Measurements from ENCODE around the gene SOST. TPM values are rescaled to one million over a fixed set of nuclear protein-coding genes. Genes with fewer than 3 reads are reported as not detected.

Gene SOST
- total RNA-seq, 3 donors from 2014 or later (not counting 1 experiment from before 2014, with no cell fraction given), result not detected

DNA sequence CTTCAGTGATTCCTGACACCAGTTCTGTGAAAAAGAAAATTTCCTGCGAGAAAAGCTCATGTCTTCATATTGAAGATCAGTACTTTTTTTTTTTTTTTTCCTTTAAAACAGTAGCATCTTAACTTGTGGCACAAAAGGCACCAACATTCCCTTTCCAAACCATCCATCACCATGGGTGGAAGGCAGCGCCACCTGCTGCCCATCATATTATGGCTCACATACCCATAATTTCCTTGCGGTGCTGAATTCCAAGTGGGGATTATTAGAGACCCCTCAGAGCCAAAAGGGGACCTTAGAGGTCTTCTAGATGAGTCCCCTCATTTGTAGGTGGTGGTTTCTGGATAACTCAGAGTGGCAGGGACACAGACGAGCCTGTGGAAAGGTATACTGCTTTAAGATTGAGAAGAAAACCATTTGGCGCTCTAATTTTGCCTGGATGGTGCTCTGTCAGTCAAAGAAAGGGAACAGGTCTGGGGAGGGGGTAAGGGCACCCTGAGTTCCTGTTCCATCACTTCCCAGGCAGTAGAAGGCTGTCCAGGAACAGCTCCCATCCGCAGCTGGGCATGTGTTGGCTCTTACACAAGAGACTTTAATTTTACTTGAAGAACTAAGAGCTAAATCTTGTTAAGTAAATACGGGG lies 7.9 kb upstream of the SOST start:
- Histone ChIP-seq H3K9me3 (ENCODE audit: control insufficient read depth, insufficient read depth, low read length) (no peaks in the 10 kb centered on the region), H3K4me3 (ENCODE audit: low read length) (no peak overlapping the region), H3K36me3 (ENCODE audit: control insufficient read depth, insufficient read depth, low read length) (no peaks in the 10 kb centered on the region), H3K4me1 (ENCODE audit: control insufficient read depth, insufficient read depth, low read length) (no peaks in the 10 kb centered on the region), H3K27me3 (ENCODE audit: control insufficient read depth, insufficient read depth, low read length) (no peaks in the 10 kb centered on the region), H3K27ac (ENCODE audit: low read length) (no peak overlapping the region)
- intact Hi-C loops (cut with micrococcal nuclease), result no loop called here
- H3K9me3 Mint-ChIP-seq, result no peaks in the 10 kb centered on the region
- ATAC-seq (peak in 1 of 3 donors; percentile 43), DNase-seq (peak; percentile 39 to 78)
- TF ChIP-seq, protein P1, sequence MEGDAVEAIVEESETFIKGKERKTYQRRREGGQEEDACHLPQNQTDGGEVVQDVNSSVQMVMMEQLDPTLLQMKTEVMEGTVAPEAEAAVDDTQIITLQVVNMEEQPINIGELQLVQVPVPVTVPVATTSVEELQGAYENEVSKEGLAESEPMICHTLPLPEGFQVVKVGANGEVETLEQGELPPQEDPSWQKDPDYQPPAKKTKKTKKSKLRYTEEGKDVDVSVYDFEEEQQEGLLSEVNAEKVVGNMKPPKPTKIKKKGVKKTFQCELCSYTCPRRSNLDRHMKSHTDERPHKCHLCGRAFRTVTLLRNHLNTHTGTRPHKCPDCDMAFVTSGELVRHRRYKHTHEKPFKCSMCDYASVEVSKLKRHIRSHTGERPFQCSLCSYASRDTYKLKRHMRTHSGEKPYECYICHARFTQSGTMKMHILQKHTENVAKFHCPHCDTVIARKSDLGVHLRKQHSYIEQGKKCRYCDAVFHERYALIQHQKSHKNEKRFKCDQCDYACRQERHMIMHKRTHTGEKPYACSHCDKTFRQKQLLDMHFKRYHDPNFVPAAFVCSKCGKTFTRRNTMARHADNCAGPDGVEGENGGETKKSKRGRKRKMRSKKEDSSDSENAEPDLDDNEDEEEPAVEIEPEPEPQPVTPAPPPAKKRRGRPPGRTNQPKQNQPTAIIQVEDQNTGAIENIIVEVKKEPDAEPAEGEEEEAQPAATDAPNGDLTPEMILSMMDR (IDR thresholded peaks at IDR 0.05), result peak; percentile 82
- H3K4me1 Mint-ChIP-seq, result no peaks in the 10 kb centered on the region
- WGBS (ENCODE audit: insufficient coverage), result 68% methylated on average over 6 of the region's 7 CpGs
- no peak overlapping the region for H3K27ac Mint-ChIP-seq
- H3K4me3 Mint-ChIP-seq, result no peak overlapping the region
- peaks cover 7 to 10% of the 10 kb centered on the region in 2 donors for H3K27me3 Mint-ChIP-seq (ENCODE audit: low read depth in 2 of 2)
- H3K36me3 Mint-ChIP-seq, result no peaks in the 10 kb centered on the region

DNA sequence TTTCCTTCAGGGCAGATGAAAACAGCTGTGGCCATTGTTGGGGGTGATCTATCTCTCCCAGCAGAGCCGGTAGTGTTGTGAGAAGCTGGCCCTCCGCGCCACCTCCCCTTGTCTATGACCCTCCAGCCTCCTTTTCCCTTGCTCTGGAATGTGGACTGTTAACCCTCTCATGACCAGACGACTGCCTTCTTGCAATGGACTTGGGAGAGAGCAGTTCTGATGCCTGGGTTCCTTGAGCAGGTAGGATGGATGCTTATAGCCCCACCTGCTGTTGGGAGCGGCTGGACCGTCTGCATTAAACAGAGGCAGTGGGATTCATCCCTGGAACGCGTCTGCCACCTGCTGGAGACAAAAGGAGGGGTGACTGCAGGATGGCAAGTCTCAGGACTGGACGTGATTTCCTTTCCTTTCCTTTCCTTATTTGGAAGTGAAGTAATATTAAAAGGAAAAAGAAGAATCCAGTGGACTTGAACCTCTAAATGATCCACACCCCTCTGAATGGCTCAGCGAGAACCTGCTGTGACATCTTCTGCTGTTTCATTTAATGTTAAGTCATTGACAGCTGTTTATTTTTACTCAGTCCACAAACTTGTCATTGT lies 1.8 kb upstream of the SOST start:
- Histone ChIP-seq H3K4me1 (ENCODE audit: control insufficient read depth, insufficient read depth, low read length) (peaks cover 34% of the 10 kb centered on the region), H3K9me3 (ENCODE audit: control insufficient read depth, insufficient read depth, low read length) (no peaks in the 10 kb centered on the region), H3K36me3 (ENCODE audit: control insufficient read depth, insufficient read depth, low read length) (no peaks in the 10 kb centered on the region), H3K4me3 (ENCODE audit: low read length) (no peak overlapping the region), H3K27me3 (ENCODE audit: control insufficient read depth, insufficient read depth, low read length) (peaks cover 31% of the 10 kb centered on the region), H3K27ac (ENCODE audit: low read length) (no peak overlapping the region)
- intact Hi-C loops (cut with micrococcal nuclease), result loop anchor here (1.0 kb wide), 2 partner anchors 66 to 184 kb away; no protein-coding TSS in a partner anchor
- peak; percentile 85 to 93 for DNase-seq
- TF ChIP-seq, protein P1 (IDR thresholded peaks at IDR 0.05), result peak; percentile 98
- peak; percentile 92 to 98 (median 98) for ATAC-seq
- 20% methylated on average over 10 of the region's 10 CpGs for WGBS (ENCODE audit: insufficient coverage)
- Mint-ChIP-seq H3K9me3 (no peaks in the 10 kb centered on the region), H3K4me1 (peaks cover 5 to 17% of the 10 kb centered on the region in 2 donors), H3K4me3 (no peak overlapping the region), H3K27me3 (ENCODE audit: low read depth in 2 of 2) (peaks cover 32 to 37% of the 10 kb centered on the region in 2 donors), H3K27ac (no peak overlapping the region), H3K36me3 (no peaks in the 10 kb centered on the region)

- H3K27ac ChIP-seq (ENCODE audit: low read length), result no peak overlapping the region
- intact Hi-C loops (cut with micrococcal nuclease), result loop anchor here (1.0 kb wide), 2 partner anchors 66 to 184 kb away; no protein-coding TSS in a partner anchor
- H3K4me1 ChIP-seq (ENCODE audit: control insufficient read depth, insufficient read depth, low read length), result peaks cover 39% of the 10 kb centered on the region
- no peak for ATAC-seq
- H3K27ac Mint-ChIP-seq, result no peak overlapping the region
- H3K9me3 Mint-ChIP-seq, result no peaks in the 10 kb centered on the region
- TF ChIP-seq, protein P1 (IDR thresholded peaks at IDR 0.05), result no peak
- H3K36me3 ChIP-seq (ENCODE audit: control insufficient read depth, insufficient read depth, low read length), result no peaks in the 10 kb centered on the region
- 83% methylated on average over 7 of the region's 7 CpGs for WGBS (ENCODE audit: insufficient coverage)
- no peak overlapping the region for H3K4me3 Mint-ChIP-seq
- H3K36me3 Mint-ChIP-seq, result no peaks in the 10 kb centered on the region
- H3K27me3 Mint-ChIP-seq (ENCODE audit: low read depth in 2 of 2), result peaks cover 32 to 37% of the 10 kb centered on the region in 2 donors
- no peak for DNase-seq
- no peaks in the 10 kb centered on the region for H3K9me3 ChIP-seq (ENCODE audit: control insufficient read depth, insufficient read depth, low read length)
- peaks cover 5 to 18% of the 10 kb centered on the region in 2 donors for H3K4me1 Mint-ChIP-seq
- no peak overlapping the region for H3K4me3 ChIP-seq (ENCODE audit: low read length)
- peaks cover 35% of the 10 kb centered on the region for H3K27me3 ChIP-seq (ENCODE audit: control insufficient read depth, insufficient read depth, low read length)
Measured at GRCh38 chr17:43759836-43760235, 1.2 kb upstream of the SOST start.

All from natural killer cell (primary cell).